A549 treated with Hydrocortisone at 1 μM for 4 hours (cell line): Measurements from ENCODE around the gene SLC16A2. TPM values are rescaled to one million over a fixed set of nuclear protein-coding genes. Genes with fewer than 3 reads are reported as not detected.

Experiments
- total RNA-seq: library from RNA; stranded (reverse); fragments of 200-300 nt; extraction: Qiagen RNA extraction; gene quantifications from 5 replicates; pipeline ENCODE4 v1.2.3, GENCODE V29; 2022

The SLC16A2 gene
- 17.8 to 25.1 TPM (median 19.9 TPM) in 5 replicates for total RNA-seq

DNA sequence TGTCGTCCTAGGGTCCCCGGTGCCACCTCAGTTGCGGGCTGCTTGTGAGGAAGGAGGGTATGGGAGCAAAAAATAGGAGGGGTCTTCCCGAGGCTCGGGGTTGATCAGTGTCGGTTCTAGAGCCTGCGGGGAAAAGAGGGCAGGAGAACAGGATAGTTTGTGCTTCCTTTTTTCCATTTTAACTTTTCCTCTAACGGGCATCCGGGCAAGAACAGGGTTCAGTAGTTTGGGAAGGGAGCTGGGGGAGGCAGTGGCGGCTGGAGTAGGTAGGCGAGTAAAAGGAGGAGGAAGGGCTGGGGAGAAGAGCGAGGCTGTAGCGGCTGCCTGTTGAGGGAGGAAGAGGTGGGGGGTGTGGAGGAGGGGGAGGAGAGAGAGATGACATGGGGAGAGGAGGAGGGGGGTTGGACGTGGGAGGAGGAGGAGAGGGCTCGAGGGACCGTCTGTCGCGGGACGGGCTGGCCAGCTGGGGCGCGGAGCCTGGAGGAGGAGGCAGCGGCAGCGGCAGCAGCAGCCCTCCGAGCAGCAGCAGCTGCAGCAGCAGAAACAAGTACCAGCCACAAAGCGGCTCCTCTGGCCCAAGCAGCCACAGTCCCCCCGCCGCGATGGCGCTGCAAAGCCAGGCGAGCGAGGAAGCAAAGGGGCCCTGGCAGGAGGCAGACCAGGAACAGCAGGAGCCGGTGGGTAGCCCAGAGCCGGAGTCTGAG is at the start of gene SLC16A2:
Gene SLC16A2 (plus strand): TSS at position 458 of the 704 bp plus-strand sequence. CDS start 145 bp downstream, at position 603.

Other genes with a start within 250 kb of the SLC16A2 start
- gene ZCCHC13, start 117.3 kb upstream of the SLC16A2 start, total RNA-seq, result not detected in 5 replicates
- gene RLIM, start 193.1 kb downstream of the SLC16A2 start, total RNA-seq, result 12.9 to 20.9 TPM (median 16.1 TPM) in 5 replicates